PC-3 (cell line): ENCODE results near the gene CFAP54. TPM values are rescaled to one million over a fixed set of nuclear protein-coding genes. Genes with fewer than 3 reads are reported as not detected.
"Not testable (repeated sequence)": the region's sequence is repeated elsewhere in the genome, so short reads cannot be mapped to it uniquely, and the experiment has no call there.

ENCODE experiments used
- ATAC-seq: fragments of 200-7000 bp; cut with Tn5 transposase; 2 replicates; pipeline ENCODE4 v1.9.1; 2020; ENCODE audit warnings: mild to moderate bottlenecking, moderate library complexity
- BruUV-seq: library from RNA; stranded (reverse); fragments of 400-500 nt; replicated peaks from 2 replicates; lab custom pipeline; 2021; lab: Mats Ljungman, UMichigan
- CTCF ChIA-PET: fragments of 300-600 bp; sonication (Branson Sonifier 250); formaldehyde crosslinking; loops from one replicate; lab custom pipeline; 2022; ENCODE audit warnings: antibody characterized with exemption; lab: Charles Lee
- POLR2A ChIA-PET: fragments of 300-600 bp; sonication (Branson Sonifier 250); formaldehyde crosslinking; loops from one replicate; lab custom pipeline; 2022; ENCODE audit warnings: antibody characterized with exemption; ENCODE audit not compliant: unreplicated experiment; lab: Charles Lee
- DNase-seq: peaks from one replicate; pipeline ENCODE4 v3.0.0-alpha.2; 2015
- H2AFZ ChIP-seq: fragments of 300-600 bp; sonication (generic); 2 replicates; pipeline ENCODE4 v1.6.0; 2016; ENCODE audit warnings: antibody characterized with exemption, low read length
- H3F3A ChIP-seq: fragments of 300-600 bp; sonication (generic); one replicate; pipeline ENCODE4 v1.6.0; 2017; ENCODE audit warnings: antibody characterized with exemption, low read length, control low read depth, mild to moderate bottlenecking; ENCODE audit not compliant: unreplicated experiment
- H3K27ac ChIP-seq: fragments of 300-600 bp; sonication (generic); 2 replicates; pipeline ENCODE4 v1.5.1; 2016; ENCODE audit warnings: mild to moderate bottlenecking, low read length
- H3K27me3 ChIP-seq: fragments of 300-600 bp; sonication (generic); 2 replicates; pipeline ENCODE4 v1.6.1; 2016; ENCODE audit warnings: low read length, mixed read lengths
- H3K36me3 ChIP-seq: fragments of 300-600 bp; sonication (generic); 2 replicates; pipeline ENCODE4 v1.6.1; 2016; ENCODE audit warnings: low read depth, mixed run types, low read length, mixed read lengths
- H3K4me1 ChIP-seq: fragments of 300-600 bp; sonication (generic); 2 replicates; pipeline ENCODE4 v1.5.1; 2016; ENCODE audit warnings: low read length; ENCODE audit not compliant: insufficient read depth
- H3K4me2 ChIP-seq: fragments of 300-600 bp; sonication (generic); 2 replicates; pipeline ENCODE4 v1.6.0; 2016; ENCODE audit warnings: low read length
- H3K4me3 ChIP-seq: fragments of 300-600 bp; sonication (generic); 2 replicates; pipeline ENCODE4 v1.5.1; 2016; ENCODE audit warnings: mild to moderate bottlenecking, low read length, mixed read lengths
- H3K79me2 ChIP-seq: fragments of 300-600 bp; sonication (generic); 2 replicates; pipeline ENCODE4 v1.6.1; 2017; ENCODE audit warnings: low read length, mixed read lengths
- H3K9ac ChIP-seq: fragments of 300-600 bp; sonication (generic); 2 replicates; pipeline ENCODE4 v1.6.0; 2016; ENCODE audit warnings: mild to moderate bottlenecking, low read length
- H3K9me2 ChIP-seq: fragments of 300-600 bp; sonication (generic); replicated peaks from 2 replicates; pipeline ENCODE4 v1.6.1; 2016; ENCODE audit warnings: mixed run types, low read length, mixed read lengths
- H3K9me3 ChIP-seq: fragments of 300-600 bp; sonication (generic); 2 replicates; pipeline ENCODE4 v1.6.1; 2016; ENCODE audit warnings: low read length, mixed read lengths
- H4K20me1 ChIP-seq: fragments of 300-600 bp; sonication (generic); 2 replicates; pipeline ENCODE4 v1.6.1; 2016; ENCODE audit warnings: low read length, mixed read lengths
- CTCF ChIP-seq: fragments of 300-600 bp; sonication (generic); conservative IDR thresholded peaks from 2 replicates; pipeline ENCODE4 v1.5.1; 2017; ENCODE audit warnings: antibody characterized with exemption, low read depth, mild to moderate bottlenecking, low read length
- EZH2 ChIP-seq: fragments of 300-600 bp; sonication (generic); IDR thresholded peaks from one replicate; pipeline ENCODE4 v1.6.1; 2017; ENCODE audit warnings: antibody characterized with exemption, mild to moderate bottlenecking, low read length; ENCODE audit not compliant: unreplicated experiment
- EZH2phosphoT487 ChIP-seq: fragments of 300-600 bp; sonication (generic); IDR thresholded peaks from 2 replicates; pipeline ENCODE4 v1.6.1; 2018; ENCODE audit warnings: mild to moderate bottlenecking, antibody characterized with exemption, low read length, borderline replicate concordance
- intact Hi-C: fragments of 100-400 bp; cut with micrococcal nuclease; formaldehyde crosslinking; loops from 2 replicates; pipeline ENCODE4 v1.9.0; 2023
- total RNA-seq: library from RNA; depleted of rRNA; stranded (reverse); fragments of >200 nt; gene quantifications from 2 replicates; pipeline ENCODE4 v1.2.3, GENCODE V29; 2014

CFAP54 gene
- total RNA-seq, 1 experiment from 2014 or later, result 0.77 TPM

- Histone ChIP-seq H3K79me2 (no peaks in the 10 kb centered on the region), H3K27me3 (no peaks in the 10 kb centered on the region), H3K9me2 (no peaks in the 10 kb centered on the region), H2AFZ (no peak overlapping the region), H3K4me2 (no peak overlapping the region), H3K4me1 (peaks cover 32% of the 10 kb centered on the region), H3K36me3 (no peaks in the 10 kb centered on the region), H3K9ac (no peak overlapping the region), H3K9me3 (no peaks in the 10 kb centered on the region), H4K20me1 (no peaks in the 10 kb centered on the region), H3K27ac (no peak overlapping the region), H3F3A (no peaks in the 10 kb centered on the region), H3K4me3 (no peak overlapping the region)
- DNase-seq, result no peak
- intact Hi-C loops, result no loop called here
- POLR2A ChIA-PET, result interaction anchor here (0.7 kb wide), 1 partner anchor 120 kb away, joined by 3 read pairs; no protein-coding TSS in a partner anchor
- TF ChIP-seq CTCF, result no peak
- TF ChIP-seq EZH2phosphoT487, result no peak
- no peak for TF ChIP-seq EZH2
- CTCF ChIA-PET, result no interaction called here
- no TSS peak for BruUV-seq
- no peak for ATAC-seq
Measured at GRCh38 chr12:96456265-96456974, 33.0 kb upstream of the CFAP54 start.

GRCh38 chr12:96457191-96457930 lies 32.0 kb upstream of the CFAP54 start:
- peak; percentile 53 for ATAC-seq
- ChIA-PET POLR2A (interaction anchor here (0.7 kb wide), 1 partner anchor 121 kb away, joined by 3 read pairs; no protein-coding TSS in a partner anchor), CTCF (no interaction called here)
- H3K4me2 ChIP-seq, result no peak overlapping the region
- no peak overlapping the region for H3K4me3 ChIP-seq
- H3K36me3 ChIP-seq, result no peaks in the 10 kb centered on the region
- H2AFZ ChIP-seq, result no peak overlapping the region
- BruUV-seq, result no TSS peak
- H4K20me1 ChIP-seq, result no peaks in the 10 kb centered on the region
- peaks cover 26% of the 10 kb centered on the region for H3K4me1 ChIP-seq
- intact Hi-C loops, result no loop called here
- no peaks in the 10 kb centered on the region for H3K27me3 ChIP-seq
- no peak overlapping the region for H3K9ac ChIP-seq
- H3K9me3 ChIP-seq, result no peaks in the 10 kb centered on the region
- no peaks in the 10 kb centered on the region for H3K79me2 ChIP-seq
- H3F3A ChIP-seq, result no peaks in the 10 kb centered on the region
- H3K27ac ChIP-seq, result no peak overlapping the region
- H3K9me2 ChIP-seq, result no peaks in the 10 kb centered on the region
- DNase-seq, result peak; percentile 52
- TF ChIP-seq CTCF (no peak), EZH2phosphoT487 (no peak), EZH2 (no peak)

- intact Hi-C loops, H2AFZ ChIP-seq, CTCF ChIA-PET, H4K20me1 ChIP-seq, H3K9me2 ChIP-seq, H3K4me2 ChIP-seq, H3K27ac ChIP-seq, DNase-seq, H3K9ac ChIP-seq, H3K27me3 ChIP-seq, H3F3A ChIP-seq, H3K36me3 ChIP-seq, H3K9me3 ChIP-seq, H3K4me3 ChIP-seq, H3K79me2 ChIP-seq, BruUV-seq, POLR2A ChIA-PET, ATAC-seq: not testable (repeated sequence)
- peaks cover 15% of the 10 kb centered on the region; the same call in 1 of the 2 replicates for H3K4me1 ChIP-seq
Measured at GRCh38 chr12:96459281-96459680, 30.1 kb upstream of the CFAP54 start.
